Glomerular endothelial cell (primary cell): ENCODE results near the gene MVB12B. TPM values are rescaled to one million over a fixed set of nuclear protein-coding genes. Genes with fewer than 3 reads are reported as not detected.
"Not testable (repeated sequence)": the region's sequence is repeated elsewhere in the genome, so short reads cannot be mapped to it uniquely, and the experiment has no call there.

Source experiments
- DNase-seq: peaks from one replicate; pipeline ENCODE4 v3.0.0-alpha.2; 2011; ENCODE audit warnings: low read depth, low spot score; ENCODE audit errors: extremely low read depth
- total RNA-seq: library from RNA; depleted of rRNA; stranded (reverse); fragments of >200 nt; gene quantifications from 2 replicates; pipeline ENCODE4 v1.2.3, GENCODE V29; 2015

Gene MVB12B, protein sequence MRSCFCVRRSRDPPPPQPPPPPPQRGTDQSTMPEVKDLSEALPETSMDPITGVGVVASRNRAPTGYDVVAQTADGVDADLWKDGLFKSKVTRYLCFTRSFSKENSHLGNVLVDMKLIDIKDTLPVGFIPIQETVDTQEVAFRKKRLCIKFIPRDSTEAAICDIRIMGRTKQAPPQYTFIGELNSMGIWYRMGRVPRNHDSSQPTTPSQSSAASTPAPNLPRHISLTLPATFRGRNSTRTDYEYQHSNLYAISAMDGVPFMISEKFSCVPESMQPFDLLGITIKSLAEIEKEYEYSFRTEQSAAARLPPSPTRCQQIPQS
- total RNA-seq: 8.1 and 11.4 TPM in 2 replicates

GRCh38 chr9:126326228-126327005 is at the start of gene MVB12B:
MVB12B (plus strand) TSS chr9:126326829; CDS start chr9:126326930, 101 bp downstream.
- DNase-seq: no peak

DNA sequence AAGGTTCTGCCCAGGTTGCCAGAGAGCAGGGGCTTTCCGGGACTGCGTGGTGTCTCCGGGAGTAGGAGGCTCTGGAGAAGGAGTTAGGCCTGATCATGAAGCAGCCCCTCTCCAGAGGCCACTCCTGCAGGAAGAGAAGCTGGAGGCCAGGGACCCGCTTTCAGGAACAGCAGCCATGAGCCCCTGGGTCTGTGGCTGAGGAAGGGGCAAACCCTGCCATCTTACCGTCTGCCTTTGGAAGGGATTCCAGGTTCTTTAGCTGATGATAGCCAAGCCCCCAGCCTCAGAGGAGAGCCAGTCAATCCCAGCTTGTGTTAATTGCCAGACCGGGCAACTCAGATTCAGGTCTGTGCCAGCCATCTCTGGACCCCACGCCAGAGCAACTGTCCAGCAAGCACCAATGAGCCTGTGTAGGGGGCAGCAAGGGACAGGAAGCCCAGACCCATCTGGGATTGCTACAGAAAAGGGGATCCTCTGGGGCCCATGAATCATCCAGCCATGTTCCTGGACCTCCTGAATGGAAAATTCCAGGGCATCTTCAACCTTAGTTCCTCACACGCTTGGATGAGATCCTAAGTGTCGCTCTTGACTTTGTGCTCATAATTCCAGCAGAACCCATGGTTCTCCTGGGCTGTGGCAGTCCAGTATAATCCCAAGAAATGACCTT is 42.7 kb upstream of the MVB12B start:
- no peak for DNase-seq

DNA sequence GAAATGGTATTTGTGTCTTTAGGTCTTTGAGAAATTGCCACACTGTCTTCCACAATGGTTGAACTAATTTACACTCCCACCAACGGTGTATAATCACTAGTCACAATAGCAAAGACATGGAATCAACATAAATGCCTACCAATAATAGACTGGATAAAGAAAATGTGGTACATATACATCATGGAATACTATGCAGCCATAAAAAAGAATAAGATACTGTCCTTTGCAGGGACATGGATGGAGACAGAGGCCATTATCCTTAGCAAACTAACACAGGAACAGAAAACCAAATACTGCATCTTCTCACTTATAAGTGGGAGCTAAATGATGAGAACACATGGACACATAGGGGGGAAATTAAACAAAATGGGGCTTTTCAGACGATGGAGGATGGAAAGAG is 41.0 kb upstream of the MVB12B start:
- not testable (repeated sequence) for DNase-seq

GRCh38 chr9:126287166-126287866 is 39.3 kb upstream of the MVB12B start:
- DNase-seq: no peak

- DNase-seq: no peak
These were observed 35.8 kb upstream of the MVB12B start for GRCh38 chr9:126290871-126291270.

DNA sequence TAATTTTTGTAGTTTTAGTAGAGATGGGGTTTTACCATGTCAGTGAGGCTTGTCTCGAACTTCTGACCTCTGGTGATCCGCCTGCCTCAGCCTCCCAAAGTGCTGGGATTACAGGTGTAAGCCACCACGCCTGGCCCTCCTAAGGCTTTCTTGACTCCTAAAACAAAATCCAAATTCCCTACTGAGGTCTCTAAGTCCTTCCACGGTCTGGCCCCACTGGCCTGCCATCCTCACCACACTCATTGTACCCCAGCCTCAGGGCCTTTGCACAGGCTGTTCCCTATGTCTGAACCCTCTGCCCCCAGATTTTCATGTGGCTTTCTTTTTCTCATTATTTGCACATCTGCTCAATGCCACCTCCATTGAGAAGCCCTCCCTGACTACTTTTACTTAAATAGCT is 34.7 kb upstream of the MVB12B start:
- DNase-seq: no peak

- DNase-seq: no peak
These were observed 33.7 kb upstream of the MVB12B start for GRCh38 chr9:126292736-126293521.

GRCh38 chr9:126293522-126293889 is 33.1 kb upstream of the MVB12B start:
- no peak for DNase-seq

DNA sequence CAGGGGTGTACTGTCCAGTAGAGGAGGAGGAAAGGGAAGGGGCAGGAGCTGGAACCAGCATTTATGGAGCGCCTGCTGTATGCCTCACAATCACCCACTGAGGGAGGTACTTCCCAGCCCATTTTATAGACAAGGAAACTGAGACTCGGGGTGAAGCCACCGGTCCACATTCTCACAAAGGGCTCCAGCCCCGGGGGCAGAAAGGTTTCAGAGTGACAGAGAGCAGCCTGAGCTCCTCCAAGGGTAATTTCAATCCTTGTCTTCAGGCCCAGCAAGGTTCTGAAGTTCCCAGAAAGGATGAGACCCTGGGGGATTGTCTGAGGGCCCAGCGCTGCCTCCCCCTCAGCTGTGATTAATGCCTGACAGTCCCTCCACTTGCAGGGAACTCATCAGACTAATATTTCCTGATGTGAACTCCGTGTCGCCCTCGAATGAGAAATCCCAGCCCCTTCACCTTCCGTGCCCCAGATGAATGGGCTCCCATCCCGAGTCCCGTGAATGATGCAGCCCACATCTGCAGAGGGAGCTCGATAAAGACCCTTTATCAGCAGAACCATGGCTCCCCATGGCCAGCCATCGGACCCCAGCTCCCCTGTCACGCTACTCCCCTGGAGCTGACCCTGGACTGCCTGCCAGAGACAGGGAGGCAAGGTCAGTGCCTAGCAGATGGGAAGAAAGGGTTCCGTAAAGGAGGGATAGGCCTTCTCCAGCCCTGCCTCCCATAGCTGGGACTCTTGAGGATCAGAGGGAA is 32.1 kb upstream of the MVB12B start:
- DNase-seq: no peak

- DNase-seq: no peak
These were observed 31.5 kb upstream of the MVB12B start for GRCh38 chr9:126295082-126295477.

DNA sequence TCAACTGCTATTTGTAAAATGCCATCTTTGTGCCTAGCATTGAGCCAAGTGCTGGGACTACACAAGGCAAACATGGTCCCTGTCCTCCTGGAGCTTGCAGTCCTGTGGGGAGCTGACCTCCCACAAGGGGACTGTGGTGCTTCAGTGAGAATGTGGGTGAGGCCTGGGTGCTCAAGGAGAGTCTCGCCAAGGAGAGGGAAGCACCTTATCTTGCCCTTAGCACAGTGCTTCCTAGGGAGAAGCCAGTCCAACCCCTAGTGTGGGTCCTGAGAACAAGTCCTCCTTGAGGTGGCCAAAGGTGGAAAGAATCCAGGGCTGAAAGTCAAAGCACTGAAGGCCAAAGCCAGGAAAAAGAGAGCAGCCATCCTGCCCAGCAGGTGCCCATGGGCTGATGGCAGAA is 31.1 kb upstream of the MVB12B start:
- DNase-seq: no peak

- no peak for DNase-seq
These were observed 30.6 kb upstream of the MVB12B start for GRCh38 chr9:126295936-126296600.

DNA sequence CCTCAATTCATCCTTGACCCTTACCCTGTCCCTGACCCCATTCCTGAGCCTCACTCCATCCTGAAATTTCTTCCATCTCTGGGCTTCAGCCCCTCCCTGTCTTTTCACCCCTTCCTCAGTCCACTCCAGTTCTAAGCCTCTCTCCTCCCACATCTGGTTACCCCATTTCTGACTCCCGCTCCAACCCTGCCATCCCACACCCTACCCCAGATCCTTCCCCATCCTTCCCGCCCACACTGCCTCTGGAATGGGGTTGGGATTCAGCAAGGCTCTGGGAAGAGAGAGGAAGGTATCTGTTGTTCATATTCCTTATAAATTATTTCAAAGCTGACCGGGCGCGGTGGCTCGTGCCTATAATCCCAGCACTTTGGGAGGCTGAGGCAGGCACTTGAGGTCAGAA is 29.9 kb upstream of the MVB12B start:
- no peak for DNase-seq

- DNase-seq: no peak
These were observed 29.0 kb upstream of the MVB12B start for GRCh38 chr9:126297661-126298060.

DNA sequence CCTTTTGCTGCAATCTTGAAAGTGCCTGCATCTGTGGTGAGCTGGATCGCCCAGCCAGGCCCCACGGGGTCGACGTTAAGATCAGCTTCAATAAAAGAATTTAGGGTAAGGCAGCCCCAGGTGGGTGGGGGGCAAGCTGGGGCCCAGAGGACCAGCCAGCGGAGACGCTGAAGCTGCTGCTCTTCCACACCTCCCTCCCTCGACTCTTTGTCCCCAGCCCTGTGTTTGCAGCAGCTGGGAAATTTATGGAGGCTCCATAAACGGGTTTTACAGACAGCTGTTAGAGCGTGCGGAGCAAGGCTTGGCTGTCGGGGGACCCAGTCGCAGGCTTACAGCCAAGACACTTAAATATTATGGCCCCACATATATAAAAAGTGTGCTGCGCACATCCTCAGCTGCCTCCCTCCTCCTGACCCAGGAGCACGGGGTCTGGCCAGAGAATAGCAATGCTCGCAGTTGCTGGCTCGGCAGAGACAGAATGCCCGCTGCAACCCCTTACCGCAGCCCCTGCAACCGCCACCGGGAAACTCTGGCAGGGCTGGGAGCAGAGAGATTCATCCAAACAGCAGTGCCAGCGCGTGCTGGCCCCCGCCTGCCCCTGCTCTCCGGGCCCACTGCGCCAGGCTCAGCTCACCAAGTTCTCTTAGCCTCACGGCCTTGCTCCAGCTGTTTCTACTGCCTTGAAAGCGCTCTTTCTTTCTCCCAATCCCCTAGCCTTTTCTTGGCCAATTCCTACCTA is 28.4 kb upstream of the MVB12B start:
- no peak for DNase-seq

DNA sequence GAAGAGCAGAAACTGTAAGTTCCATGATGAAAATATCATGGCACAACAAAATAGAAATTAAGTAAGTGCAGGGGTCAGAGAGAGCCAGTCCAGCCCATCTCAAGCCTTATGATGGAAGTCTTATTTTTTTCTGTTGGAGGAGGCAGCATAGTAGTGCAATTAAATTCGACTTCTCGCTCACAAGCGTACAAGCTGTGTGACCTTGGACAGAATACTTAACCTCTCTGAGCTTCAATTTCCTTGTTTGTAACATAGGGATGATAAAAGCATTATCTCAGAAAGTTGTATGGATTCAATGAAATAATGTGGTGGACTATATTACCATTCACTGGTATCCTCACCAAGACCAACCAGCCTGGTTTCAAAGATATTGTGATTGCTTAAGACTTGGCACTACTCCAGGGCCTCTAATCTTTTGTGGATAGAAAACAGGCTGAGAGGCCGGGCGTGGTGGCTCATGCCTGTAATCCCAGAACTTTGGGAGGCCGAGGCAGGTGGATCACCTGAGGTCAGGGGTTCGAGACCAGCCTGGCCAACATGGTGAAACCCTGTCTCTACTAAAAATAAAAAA is 26.8 kb upstream of the MVB12B start:
- no peak for DNase-seq

- DNase-seq: no peak
These were observed 25.4 kb upstream of the MVB12B start for GRCh38 chr9:126301196-126301595.

DNA sequence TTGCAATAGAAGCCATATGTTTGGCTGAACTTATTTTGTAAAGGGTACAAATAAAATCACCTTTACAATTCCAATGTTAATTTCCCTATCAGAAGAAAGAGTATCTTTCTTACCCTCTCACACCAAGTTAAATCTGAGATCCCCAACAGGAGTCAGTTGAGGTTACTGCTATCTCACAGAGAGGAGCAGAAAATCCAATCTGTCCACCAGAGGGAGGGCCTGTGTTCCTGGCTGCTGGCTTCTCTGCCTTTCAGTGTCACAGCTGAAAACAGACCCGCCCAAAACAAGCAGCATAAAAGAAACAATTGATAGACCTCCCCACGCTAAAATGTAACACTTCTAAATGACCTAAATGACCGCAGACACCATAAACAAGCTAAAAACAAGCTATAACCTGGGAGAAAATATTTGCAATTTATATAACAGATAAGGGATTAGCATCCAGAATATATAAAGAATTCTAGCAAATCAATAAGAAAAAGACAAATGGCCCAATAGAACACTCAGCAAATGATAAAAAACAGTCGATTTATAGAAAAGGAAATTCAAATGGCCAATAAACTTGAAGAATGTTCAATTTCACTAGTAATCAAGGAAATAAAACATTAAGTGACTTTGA is 24.5 kb upstream of the MVB12B start:
- peak; percentile 37 for DNase-seq
